HepG2 (cell line): ENCODE data around the gene ABHD17B. TPM values are rescaled to one million over a fixed set of nuclear protein-coding genes. Genes with fewer than 3 reads are reported as not detected.

ENCODE experiments used
- ATAC-seq: fragments of 200-7000 bp; cut with Tn5 transposase; 3 replicates; pipeline ENCODE4 v1.9.1; 2020; ENCODE audit warnings: mild to moderate bottlenecking, moderate library complexity
- BruUV-seq: library from RNA; stranded (reverse); fragments of 400-500 nt; replicated peaks from 2 replicates; lab custom pipeline; 2021; lab: Mats Ljungman, UMichigan
- CTCF ChIA-PET: fragments of 300-600 bp; formaldehyde crosslinking; extraction: SDS; loops from one replicate; lab custom pipeline; 2021; ENCODE audit warnings: low total read pairs, inconsistent platforms, low intra/inter-chr PET ratio; lab: Yijun Ruan, JAX
- POLR2A ChIA-PET: fragments of 350-600 bp; sonication (Branson Sonifier 250); formaldehyde crosslinking; loops from one replicate; lab custom pipeline; 2020; ENCODE audit warnings: antibody characterized with exemption, inconsistent platforms; lab: Yijun Ruan, JAX
- DNase-seq: peaks from one replicate; pipeline ENCODE4 v3.0.0-alpha.2; 2015; ENCODE audit warnings: low spot score
- FAIRE-seq: peaks from 3 replicates; lab custom pipeline; 2011; peaks lifted over from hg19 to GRCh38; lab: Jason Lieb, UNC
- H2AFZ ChIP-seq: one replicate; pipeline ENCODE4 v1.6.1; 2011; ENCODE audit warnings: low read length, inconsistent platforms
- H3K27ac ChIP-seq: fragments of 300-600 bp; 3 replicates; pipeline ENCODE4 v1.8.0; 2011; ENCODE audit warnings: mixed run types, mild to moderate bottlenecking, mixed read lengths, low read length, inconsistent platforms; ENCODE audit not compliant: insufficient read depth; ENCODE audit errors: extremely low read length
- H3K27me3 ChIP-seq, 2 experiments: fragments of 200-600 bp in 1 of 2; 2 replicates in 1 of 2; 3 replicates in 1 of 2; pipeline versions ENCODE4 v1.6.0 to v1.8.0; 2011; ENCODE audit warnings: low read length in 2 of 2, mild to moderate bottlenecking in 2 of 2, moderate library complexity in 2 of 2, inconsistent platforms in 1 of 2; ENCODE audit not compliant: insufficient read depth in 2 of 2, control insufficient read depth in 1 of 2
- H3K36me3 ChIP-seq, 2 experiments: fragments of 200-600 bp in 1 of 2; replicated peaks in 1 of 2; 2 replicates in 1 of 2; 3 replicates in 1 of 2; pipeline versions ENCODE4 v1.5.1 to v1.8.0; 2011; ENCODE audit warnings: low read length in 2 of 2, inconsistent platforms in 1 of 2; ENCODE audit not compliant: insufficient read depth in 2 of 2, control insufficient read depth in 1 of 2
- H3K4me1 ChIP-seq: 2 replicates; pipeline ENCODE4 v1.5.1; 2012; ENCODE audit warnings: low read length, inconsistent platforms; ENCODE audit not compliant: insufficient read depth
- H3K4me2 ChIP-seq: 2 replicates; pipeline ENCODE4 v1.6.0; 2011; ENCODE audit warnings: low read depth, low read length, inconsistent platforms
- H3K4me3 ChIP-seq, 3 experiments: fragments of 200-600 bp in 1 of 3; sonication (generic), shearing (Covaris generic) in 1 of 3; replicated peaks in 1 of 3; 2 replicates each; pipeline ENCODE4 v1.5.1; 2011 to 2016; ENCODE audit warnings: low read length in 3 of 3, inconsistent platforms in 2 of 3, low read depth in 2 of 3, mild to moderate bottlenecking in 2 of 3, control low read depth in 1 of 3, mixed read lengths in 1 of 3; ENCODE audit not compliant: insufficient read depth in 1 of 3
- H3K79me2 ChIP-seq: one replicate; pipeline ENCODE4 v1.6.1; 2011; ENCODE audit warnings: low read length, inconsistent platforms; ENCODE audit not compliant: insufficient read depth
- H3K9ac ChIP-seq: 2 replicates; pipeline ENCODE4 v1.6.0; 2011; ENCODE audit warnings: mild to moderate bottlenecking, low read depth, low read length, inconsistent platforms; ENCODE audit not compliant: insufficient read depth
- H3K9me3 ChIP-seq: 2 replicates; pipeline ENCODE4 v1.5.1; 2012; ENCODE audit warnings: mild to moderate bottlenecking, low read length
- H4K20me1 ChIP-seq: 2 replicates; pipeline ENCODE4 v1.6.0; 2011; ENCODE audit warnings: inconsistent platforms, mild to moderate bottlenecking, low read length, moderate library complexity; ENCODE audit not compliant: insufficient read depth
- EED ChIP-seq: sonication (generic); formaldehyde crosslinking; IDR thresholded peaks from 2 replicates; pipeline ENCODE4 v1.5.0; 2020; ENCODE audit warnings: mild to moderate bottlenecking, missing genetic modification reagents
- FOXC1 ChIP-seq: sonication (generic); formaldehyde crosslinking; IDR thresholded peaks from 2 replicates; pipeline ENCODE4 v1.8.0; 2022; ENCODE audit warnings: mild to moderate bottlenecking, missing genetic modification reagents, borderline replicate concordance
- MXD4 ChIP-seq: IDR thresholded peaks from 2 replicates; pipeline ENCODE4 v1.6.1; 2016; ENCODE audit warnings: mild to moderate bottlenecking, missing biosample characterization, missing genetic modification reagents
- NFIB ChIP-seq: sonication (generic); formaldehyde crosslinking; IDR thresholded peaks from 2 replicates; pipeline ENCODE4 v1.9.0; 2021; ENCODE audit warnings: missing genetic modification reagents, mild to moderate bottlenecking, borderline replicate concordance
- PAWR ChIP-seq: sonication (generic); formaldehyde crosslinking; IDR thresholded peaks from 2 replicates; pipeline ENCODE4 v1.4.0; 2020; ENCODE audit warnings: missing genetic modification reagents, mild to moderate bottlenecking, borderline replicate concordance
- SNRNP70 ChIP-seq: fragments of 200-400 bp; formaldehyde crosslinking; IDR thresholded peaks from 2 replicates; pipeline ENCODE4 v1.6.1; 2017; ENCODE audit warnings: mild to moderate bottlenecking, low read depth, low read length, moderate library complexity
- ZNF331 ChIP-seq: sonication (generic); formaldehyde crosslinking; IDR thresholded peaks from 2 replicates; pipeline ENCODE4 v1.4.0; 2020; ENCODE audit warnings: missing genetic modification reagents
- ZNF343 ChIP-seq: sonication (generic); formaldehyde crosslinking; IDR thresholded peaks from 2 replicates; pipeline ENCODE4 v1.4.0; 2020; ENCODE audit warnings: mild to moderate bottlenecking, missing genetic modification reagents
- in situ Hi-C: cut with HindIII; loops from 2 replicates; pipeline ENCODE4 v1.10.0; 2017; ENCODE audit warnings: low pct_unique_long_range_greater_than_20kb; ENCODE audit not compliant: extremely low pct_ligation_motif_present
- intact Hi-C: fragments of 100-400 bp; cut with micrococcal nuclease; formaldehyde crosslinking; loops from one replicate; pipeline ENCODE4 v1.10.0; 2022; ENCODE audit not compliant: unreplicated experiment
- polyA plus RNA-seq, 8 experiments: library from polyadenylated mRNA; depleted of rRNA in 3 of 8; stranded (reverse) in 7 of 8; unstranded in 1 of 8; fragments of >200 nt; fragmentation: Illumina TruSeq in 4 of 8; extraction: Trizol in 4 of 8; gene quantifications; 2 replicates each; pipeline versions ENCODE4 v1.2.1 to v1.2.3, GENCODE V29; 2011 to 2016; ENCODE audit warnings: low read depth in 4 of 8, missing spikeins in 1 of 8, mixed read lengths in 1 of 8; ENCODE audit not compliant: insufficient read depth in 1 of 8
- total RNA-seq, 5 experiments: library from RNA; depleted of rRNA; stranded (reverse); fragments of >200 nt; fragmentation: Illumina TruSeq; extraction: Trizol; gene quantifications; 2 replicates each; pipeline ENCODE4 v1.2.3, GENCODE V29; 2016; ENCODE audit warnings: low read depth in 1 of 5
- TF ChIP-seq, protein P1 (sequence below): sonication (generic); formaldehyde crosslinking; IDR thresholded peaks from 2 replicates; pipeline ENCODE4 v1.8.0; 2022; ENCODE audit warnings: mild to moderate bottlenecking, missing genetic modification reagents, moderate library complexity
- TF ChIP-seq, protein P2 (sequence below): sonication (generic); formaldehyde crosslinking; IDR thresholded peaks from 2 replicates; pipeline ENCODE4 v1.4.0; 2020; ENCODE audit warnings: mild to moderate bottlenecking, missing genetic modification reagents, borderline replicate concordance
- TF ChIP-seq, protein P3 (sequence below): sonication (generic); formaldehyde crosslinking; IDR thresholded peaks from 2 replicates; pipeline ENCODE4 v1.5.0; 2020; ENCODE audit warnings: mild to moderate bottlenecking, missing genetic modification reagents, borderline replicate concordance

The ABHD17B gene
- total and polyA plus RNA-seq, 2 of the 13 experiments (the other 11 are each of a cell fraction or from before 2014, with no cell fraction given) = 11.3 to 22.0 TPM

DNA sequence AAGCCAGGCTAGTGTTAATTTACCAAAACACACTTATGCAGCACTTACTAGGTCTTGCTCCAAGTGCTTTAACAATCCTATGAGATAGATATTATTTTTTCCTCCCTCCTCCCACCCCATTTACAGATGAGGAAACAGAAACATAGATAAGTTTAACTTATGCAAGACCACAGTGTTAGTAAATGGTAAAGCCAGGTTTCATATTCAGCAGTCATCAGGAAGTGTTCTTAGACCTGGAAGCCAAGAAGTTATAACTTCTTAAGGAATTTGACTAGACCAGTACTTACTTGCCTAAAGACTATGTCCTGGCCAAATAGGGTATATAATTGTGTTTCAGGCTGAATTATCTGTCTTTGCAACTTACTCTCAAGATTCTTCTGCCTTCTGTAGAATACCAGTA is 15.9 kb downstream of the ABHD17B start:
- TF ChIP-seq, protein P1, sequence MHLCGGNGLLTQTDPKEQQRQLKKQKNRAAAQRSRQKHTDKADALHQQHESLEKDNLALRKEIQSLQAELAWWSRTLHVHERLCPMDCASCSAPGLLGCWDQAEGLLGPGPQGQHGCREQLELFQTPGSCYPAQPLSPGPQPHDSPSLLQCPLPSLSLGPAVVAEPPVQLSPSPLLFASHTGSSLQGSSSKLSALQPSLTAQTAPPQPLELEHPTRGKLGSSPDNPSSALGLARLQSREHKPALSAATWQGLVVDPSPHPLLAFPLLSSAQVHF (CRISPR knock-in tag) = no peak
- no peak for TF ChIP-seq PAWR (CRISPR knock-in tag)
- TF ChIP-seq, protein P2, sequence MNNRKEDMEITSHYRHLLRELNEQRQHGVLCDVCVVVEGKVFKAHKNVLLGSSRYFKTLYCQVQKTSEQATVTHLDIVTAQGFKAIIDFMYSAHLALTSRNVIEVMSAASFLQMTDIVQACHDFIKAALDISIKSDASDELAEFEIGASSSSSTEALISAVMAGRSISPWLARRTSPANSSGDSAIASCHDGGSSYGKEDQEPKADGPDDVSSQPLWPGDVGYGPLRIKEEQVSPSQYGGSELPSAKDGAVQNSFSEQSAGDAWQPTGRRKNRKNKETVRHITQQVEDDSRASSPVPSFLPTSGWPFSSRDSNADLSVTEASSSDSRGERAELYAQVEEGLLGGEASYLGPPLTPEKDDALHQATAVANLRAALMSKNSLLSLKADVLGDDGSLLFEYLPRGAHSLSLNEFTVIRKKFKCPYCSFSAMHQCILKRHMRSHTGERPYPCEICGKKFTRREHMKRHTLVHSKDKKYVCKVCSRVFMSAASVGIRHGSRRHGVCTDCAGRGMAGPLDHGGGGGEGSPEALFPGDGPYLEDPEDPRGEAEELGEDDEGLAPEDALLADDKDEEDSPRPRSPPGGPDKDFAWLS (CRISPR knock-in tag) = no peak
- TF ChIP-seq ZNF343 (CRISPR knock-in tag) = no peak
- no peak for TF ChIP-seq MXD4
- TF ChIP-seq, protein P3, sequence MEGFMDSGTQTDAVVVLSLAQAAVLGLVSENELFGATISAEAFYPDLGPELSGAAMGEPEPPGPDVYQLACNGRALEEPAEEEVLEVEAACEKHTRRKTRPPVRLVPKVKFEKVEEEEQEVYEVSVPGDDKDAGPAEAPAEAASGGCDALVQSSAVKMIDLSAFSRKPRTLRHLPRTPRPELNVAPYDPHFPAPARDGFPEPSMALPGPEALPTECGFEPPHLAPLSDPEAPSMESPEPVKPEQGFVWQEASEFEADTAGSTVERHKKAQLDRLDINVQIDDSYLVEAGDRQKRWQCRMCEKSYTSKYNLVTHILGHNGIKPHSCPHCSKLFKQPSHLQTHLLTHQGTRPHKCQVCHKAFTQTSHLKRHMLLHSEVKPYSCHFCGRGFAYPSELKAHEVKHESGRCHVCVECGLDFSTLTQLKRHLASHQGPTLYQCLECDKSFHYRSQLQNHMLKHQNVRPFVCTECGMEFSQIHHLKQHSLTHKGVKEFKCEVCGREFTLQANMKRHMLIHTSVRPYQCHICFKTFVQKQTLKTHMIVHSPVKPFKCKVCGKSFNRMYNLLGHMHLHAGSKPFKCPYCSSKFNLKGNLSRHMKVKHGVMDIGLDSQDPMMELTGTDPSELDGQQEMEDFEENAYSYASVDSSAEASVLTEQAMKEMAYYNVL (CRISPR knock-in tag) = no peak
- no peak for TF ChIP-seq EED
- no peak for TF ChIP-seq SNRNP70
- no peak for TF ChIP-seq ZNF331 (CRISPR knock-in tag)
- TF ChIP-seq NFIB = no peak
- no peak for TF ChIP-seq FOXC1 (CRISPR knock-in tag)
- TF ChIP-seq, all 625 proteins: peak for 0
- no peak for FAIRE-seq
- Histone ChIP-seq H3K9me3 (no peaks in the 10 kb centered on the region), H2AFZ (no peak overlapping the region), H3K36me3 (peaks cover 0 to 2% of the 10 kb centered on the region in 2 experiments; a peak in 1 of 5 replicates), H3K79me2 (peaks cover 88% of the 10 kb centered on the region), H3K9ac (no peak overlapping the region), H3K4me1 (peaks cover 25% of the 10 kb centered on the region), H3K27me3 (no peaks in the 10 kb centered on the region), H3K4me3 (no peak overlapping the region), H3K27ac (no peak overlapping the region), H4K20me1 (peaks cover 3% of the 10 kb centered on the region; the same call in 1 of the 2 replicates), H3K4me2 (no peak overlapping the region)
- no peak for ATAC-seq
- POLR2A ChIA-PET = interaction anchor here (1.1 kb wide), 1 partner anchor 16 kb away, joined by 5 read pairs; the partner anchor contains the start of genes ABHD17B and C9orf85
- no TSS peak for BruUV-seq
- DNase-seq = no peak
- in situ Hi-C loops = no loop called here
- CTCF ChIA-PET = no interaction called here
- intact Hi-C loops = no loop called here
